HepG2 (cell line): ENCODE data around the gene MAP3K19. TPM values are rescaled to one million over a fixed set of nuclear protein-coding genes. Genes with fewer than 3 reads are reported as not detected.

Experiments
- ATAC-seq: fragments of 200-7000 bp; cut with Tn5 transposase; 3 replicates; pipeline ENCODE4 v1.9.1; 2020; ENCODE audit warnings: mild to moderate bottlenecking, moderate library complexity
- BruUV-seq: library from RNA; stranded (reverse); fragments of 400-500 nt; replicated peaks from 2 replicates; lab custom pipeline; 2021; lab: Mats Ljungman, UMichigan
- CTCF ChIA-PET: fragments of 300-600 bp; formaldehyde crosslinking; extraction: SDS; loops from one replicate; lab custom pipeline; 2021; ENCODE audit warnings: low total read pairs, inconsistent platforms, low intra/inter-chr PET ratio; lab: Yijun Ruan, JAX
- POLR2A ChIA-PET: fragments of 350-600 bp; sonication (Branson Sonifier 250); formaldehyde crosslinking; loops from one replicate; lab custom pipeline; 2020; ENCODE audit warnings: antibody characterized with exemption, inconsistent platforms; lab: Yijun Ruan, JAX
- DNase-seq: peaks from one replicate; pipeline ENCODE4 v3.0.0-alpha.2; 2015; ENCODE audit warnings: low spot score
- FAIRE-seq: peaks from 3 replicates; lab custom pipeline; 2011; peaks lifted over from hg19 to GRCh38; lab: Jason Lieb, UNC
- H2AFZ ChIP-seq: one replicate; pipeline ENCODE4 v1.6.1; 2011; ENCODE audit warnings: low read length, inconsistent platforms
- H3K27ac ChIP-seq: fragments of 300-600 bp; 3 replicates; pipeline ENCODE4 v1.8.0; 2011; ENCODE audit warnings: mixed run types, mild to moderate bottlenecking, mixed read lengths, low read length, inconsistent platforms; ENCODE audit not compliant: insufficient read depth; ENCODE audit errors: extremely low read length
- H3K27me3 ChIP-seq, 2 experiments: fragments of 200-600 bp in 1 of 2; 2 replicates in 1 of 2; 3 replicates in 1 of 2; pipeline versions ENCODE4 v1.6.0 to v1.8.0; 2011; ENCODE audit warnings: low read length in 2 of 2, mild to moderate bottlenecking in 2 of 2, moderate library complexity in 2 of 2, inconsistent platforms in 1 of 2; ENCODE audit not compliant: insufficient read depth in 2 of 2, control insufficient read depth in 1 of 2
- H3K36me3 ChIP-seq, 2 experiments: fragments of 200-600 bp in 1 of 2; replicated peaks in 1 of 2; 2 replicates in 1 of 2; 3 replicates in 1 of 2; pipeline versions ENCODE4 v1.5.1 to v1.8.0; 2011; ENCODE audit warnings: low read length in 2 of 2, inconsistent platforms in 1 of 2; ENCODE audit not compliant: insufficient read depth in 2 of 2, control insufficient read depth in 1 of 2
- H3K4me1 ChIP-seq: 2 replicates; pipeline ENCODE4 v1.5.1; 2012; ENCODE audit warnings: low read length, inconsistent platforms; ENCODE audit not compliant: insufficient read depth
- H3K4me2 ChIP-seq: 2 replicates; pipeline ENCODE4 v1.6.0; 2011; ENCODE audit warnings: low read depth, low read length, inconsistent platforms
- H3K4me3 ChIP-seq, 3 experiments: fragments of 200-600 bp in 1 of 3; sonication (generic), shearing (Covaris generic) in 1 of 3; replicated peaks in 1 of 3; 2 replicates each; pipeline ENCODE4 v1.5.1; 2011 to 2016; ENCODE audit warnings: low read length in 3 of 3, inconsistent platforms in 2 of 3, low read depth in 2 of 3, mild to moderate bottlenecking in 2 of 3, control low read depth in 1 of 3, mixed read lengths in 1 of 3; ENCODE audit not compliant: insufficient read depth in 1 of 3
- H3K79me2 ChIP-seq: one replicate; pipeline ENCODE4 v1.6.1; 2011; ENCODE audit warnings: low read length, inconsistent platforms; ENCODE audit not compliant: insufficient read depth
- H3K9ac ChIP-seq: 2 replicates; pipeline ENCODE4 v1.6.0; 2011; ENCODE audit warnings: mild to moderate bottlenecking, low read depth, low read length, inconsistent platforms; ENCODE audit not compliant: insufficient read depth
- H3K9me3 ChIP-seq: 2 replicates; pipeline ENCODE4 v1.5.1; 2012; ENCODE audit warnings: mild to moderate bottlenecking, low read length
- H4K20me1 ChIP-seq: 2 replicates; pipeline ENCODE4 v1.6.0; 2011; ENCODE audit warnings: inconsistent platforms, mild to moderate bottlenecking, low read length, moderate library complexity; ENCODE audit not compliant: insufficient read depth
- ATF2 ChIP-seq: sonication (generic); formaldehyde crosslinking; IDR thresholded peaks from 2 replicates; pipeline ENCODE4 v1.4.0; 2020; ENCODE audit warnings: missing genetic modification reagents
- DMAP1 ChIP-seq: IDR thresholded peaks from 2 replicates; pipeline ENCODE4 v1.6.1; 2016
- FIP1L1 ChIP-seq: fragments of 200-400 bp; formaldehyde crosslinking; IDR thresholded peaks from 2 replicates; pipeline ENCODE4 v1.6.1; 2018; ENCODE audit warnings: low read depth, mild to moderate bottlenecking, low read length, moderate library complexity, borderline replicate concordance; ENCODE audit not compliant: insufficient read depth
- GABPA ChIP-seq, 2 experiments: IDR thresholded peaks; 2 replicates each; pipeline ENCODE4 v1.6.1; 2011 to 2016; ENCODE audit warnings: low read depth in 2 of 2, low read length in 1 of 2, missing biosample characterization in 1 of 2, missing genetic modification characterization in 1 of 2
- MAFK ChIP-seq, 2 experiments: IDR thresholded peaks in 1 of 2; conservative IDR thresholded peaks in 1 of 2; 2 replicates each; pipeline ENCODE4 v1.6.1; 2011; ENCODE audit warnings: improper control_type of control experiment in 2 of 2, low read length in 2 of 2
- REPIN1 ChIP-seq: sonication (generic); formaldehyde crosslinking; IDR thresholded peaks from 2 replicates; pipeline ENCODE4 v1.8.0; 2022; ENCODE audit warnings: missing genetic modification reagents, low read depth, mild to moderate bottlenecking, borderline replicate concordance
- ZFX ChIP-seq: sonication (generic); formaldehyde crosslinking; IDR thresholded peaks from 2 replicates; pipeline ENCODE4 v1.4.0; 2020; ENCODE audit warnings: mild to moderate bottlenecking, low read depth, missing genetic modification reagents, moderate library complexity
- ZGPAT ChIP-seq: IDR thresholded peaks from 2 replicates; pipeline ENCODE4 v1.6.1; 2016; ENCODE audit warnings: mild to moderate bottlenecking
- ZNF451 ChIP-seq: sonication (generic); formaldehyde crosslinking; IDR thresholded peaks from 2 replicates; pipeline ENCODE4 v1.5.0; 2020; ENCODE audit warnings: mild to moderate bottlenecking, missing genetic modification reagents
- ZNF652 ChIP-seq: IDR thresholded peaks from 2 replicates; pipeline ENCODE4 v1.6.1; 2016; ENCODE audit warnings: low read depth, borderline replicate concordance
- ZNF773 ChIP-seq: sonication (generic); formaldehyde crosslinking; IDR thresholded peaks from 2 replicates; pipeline ENCODE4 v1.4.0; 2020; ENCODE audit warnings: missing genetic modification reagents, borderline replicate concordance
- ZNF776 ChIP-seq: sonication (generic); formaldehyde crosslinking; IDR thresholded peaks from 2 replicates; pipeline ENCODE4 v1.4.0; 2020; ENCODE audit warnings: mild to moderate bottlenecking, missing genetic modification reagents
- ZNF781 ChIP-seq: sonication (generic); formaldehyde crosslinking; IDR thresholded peaks from 2 replicates; pipeline ENCODE4 v1.5.1; 2020; ENCODE audit warnings: borderline replicate concordance, mild to moderate bottlenecking, missing genetic modification reagents; ENCODE audit errors: not compliant biosample characterization
- ZNF790 ChIP-seq: sonication (generic); formaldehyde crosslinking; IDR thresholded peaks from 2 replicates; pipeline ENCODE4 v1.8.0; 2022; ENCODE audit warnings: missing genetic modification reagents, mild to moderate bottlenecking, borderline replicate concordance
- ZSCAN20 ChIP-seq: sonication (generic); formaldehyde crosslinking; IDR thresholded peaks from 2 replicates; pipeline ENCODE4 v1.4.0; 2020; ENCODE audit warnings: missing genetic modification reagents, mild to moderate bottlenecking, borderline replicate concordance
- ZSCAN25 ChIP-seq: sonication (generic); formaldehyde crosslinking; IDR thresholded peaks from 2 replicates; pipeline ENCODE4 v1.8.0; 2022; ENCODE audit warnings: mild to moderate bottlenecking, missing genetic modification reagents
- WGBS: methylation state at CpG from one replicate; pipeline ENCODE4 v1.1.6; 2017; ENCODE audit warnings: low lambda C conversion rate; 5-methylcytosine and 5-hydroxymethylcytosine counted together
- in situ Hi-C: cut with HindIII; loops from 2 replicates; pipeline ENCODE4 v1.10.0; 2017; ENCODE audit warnings: low pct_unique_long_range_greater_than_20kb; ENCODE audit not compliant: extremely low pct_ligation_motif_present
- intact Hi-C: fragments of 100-400 bp; cut with micrococcal nuclease; formaldehyde crosslinking; loops from one replicate; pipeline ENCODE4 v1.10.0; 2022; ENCODE audit not compliant: unreplicated experiment
- polyA plus RNA-seq, 8 experiments: library from polyadenylated mRNA; depleted of rRNA in 3 of 8; stranded (reverse) in 7 of 8; unstranded in 1 of 8; fragments of >200 nt; fragmentation: Illumina TruSeq in 4 of 8; extraction: Trizol in 4 of 8; gene quantifications; 2 replicates each; pipeline versions ENCODE4 v1.2.1 to v1.2.3, GENCODE V29; 2011 to 2016; ENCODE audit warnings: low read depth in 4 of 8, missing spikeins in 1 of 8, mixed read lengths in 1 of 8; ENCODE audit not compliant: insufficient read depth in 1 of 8
- total RNA-seq, 5 experiments: library from RNA; depleted of rRNA; stranded (reverse); fragments of >200 nt; fragmentation: Illumina TruSeq; extraction: Trizol; gene quantifications; 2 replicates each; pipeline ENCODE4 v1.2.3, GENCODE V29; 2016; ENCODE audit warnings: low read depth in 1 of 5

Gene MAP3K19
- total and polyA plus RNA-seq, 2 of the 13 experiments (the other 11 are each of a cell fraction or from before 2014, with no cell fraction given): not detected

- no peak overlapping the region for H3K4me3 ChIP-seq
- ChIA-PET CTCF (no interaction called here), POLR2A (no interaction called here)
- intact Hi-C loops: no loop called here
- FAIRE-seq (no peak), DNase-seq (no peak), ATAC-seq (no peak)
- in situ Hi-C loops: no loop called here
- H3K4me2 ChIP-seq: no peak overlapping the region
- 98% methylated on average over 2 of the region's 2 CpGs for WGBS
- peaks cover 12% of the 10 kb centered on the region for H3K4me1 ChIP-seq
- no peaks in the 10 kb centered on the region for H4K20me1 ChIP-seq
- no peak overlapping the region for H2AFZ ChIP-seq
- H3K79me2 ChIP-seq: peaks cover 2% of the 10 kb centered on the region
- peaks cover 23 to 87% of the 10 kb centered on the region in 2 experiments for H3K36me3 ChIP-seq
- no peak overlapping the region for H3K9ac ChIP-seq
- TF ChIP-seq ZSCAN20 (CRISPR knock-in tag) (no peak), ZNF790 (CRISPR knock-in tag) (no peak), MAFK (conservative IDR thresholded peaks at IDR 0.05 in 1 of 2, IDR thresholded peaks at IDR 0.05 in 1 of 2; ENCODE audit: low read length in 2 of 2) (no peak), FIP1L1 (no peak), ZNF451 (CRISPR knock-in tag) (no peak), ZNF781 (CRISPR knock-in tag) (no peak), ZNF652 (CRISPR knock-in tag) (no peak), DMAP1 (no peak), ZGPAT (CRISPR knock-in tag) (no peak), ZNF776 (CRISPR knock-in tag) (no peak), GABPA (IDR thresholded peaks at IDR 0.05; ENCODE audit: low read depth, low read length) (no peak), GABPA (CRISPR knock-in tag; IDR thresholded peaks at IDR 0.05; ENCODE audit: low read depth) (no peak), REPIN1 (CRISPR knock-in tag) (no peak), ZFX (CRISPR knock-in tag) (no peak), ATF2 (CRISPR knock-in tag) (no peak), ZNF773 (CRISPR knock-in tag) (no peak), ZSCAN25 (CRISPR knock-in tag) (no peak)
- BruUV-seq: no TSS peak
- H3K27me3 ChIP-seq: no peaks in the 10 kb centered on the region
- H3K9me3 ChIP-seq: no peaks in the 10 kb centered on the region
- no peak overlapping the region for H3K27ac ChIP-seq
These were observed 96.4 kb downstream of the MAP3K19 start for GRCh38 chr2:134950886-134951285.
